Subcutaneous abdominal adipose tissue (tissue), 5 donors: ENCODE data around the gene SUN2.

ENCODE experiments used
- H3K27ac ChIP-seq: one replicate; pipeline ENCODE4 v1.7.0; 2013; ENCODE audit warnings: low read depth, mild to moderate bottlenecking, inconsistent platforms, low read length, moderate library complexity
- H3K27me3 ChIP-seq, 5 donors: one replicate each; pipeline ENCODE4 v1.7.0; 2013; ENCODE audit warnings: low read length in 5 of 5, inconsistent platforms in 1 of 5; ENCODE audit not compliant: control insufficient read depth in 5 of 5, insufficient read depth in 4 of 5
- H3K36me3 ChIP-seq, 5 donors: one replicate each; pipeline ENCODE4 v1.7.0; 2013; ENCODE audit warnings: low read length in 5 of 5; ENCODE audit not compliant: control insufficient read depth in 5 of 5, insufficient read depth in 5 of 5
- H3K4me1 ChIP-seq, 5 donors: one replicate each; pipeline ENCODE4 v1.7.0; 2013; ENCODE audit warnings: low read length in 5 of 5, mild to moderate bottlenecking in 3 of 5, moderate library complexity in 1 of 5; ENCODE audit not compliant: control insufficient read depth in 5 of 5, insufficient read depth in 5 of 5
- H3K4me3 ChIP-seq, 5 donors: one replicate each; pipeline ENCODE4 v1.7.0; 2013; ENCODE audit warnings: low read length in 5 of 5, low read depth in 1 of 5
- H3K9ac ChIP-seq, 5 donors: one replicate each; pipeline ENCODE4 v1.7.0; 2013; ENCODE audit warnings: low read length in 5 of 5, mild to moderate bottlenecking in 4 of 5, moderate library complexity in 3 of 5
- H3K9me3 ChIP-seq, 5 donors: one replicate each; pipeline ENCODE4 v1.7.0; 2013; ENCODE audit warnings: low read length in 5 of 5; ENCODE audit not compliant: control insufficient read depth in 5 of 5
- donor health status: healthy.
- donor health status: healthy.
- donor health status: healthy.
- donor health status: healthy.
- donor health status: healthy.

The SUN2 gene

GRCh38 chr22:38792833-38793232, 37.0 kb upstream of the SUN2 start:
- peak overlapping the region in 4 of 5 donors; percentile 56 to 88 (median 81) for H3K9ac ChIP-seq

GRCh38 chr22:38789606-38790005, 33.8 kb upstream of the SUN2 start:
- Histone ChIP-seq H3K27me3 (no peaks in the 10 kb centered on the region), H3K27ac (no peak overlapping the region), H3K4me1 (peaks cover 7 to 30% (median 26%) of the 10 kb centered on the region in 5 donors), H3K36me3 (peaks cover 0 to 16% (median 8%) of the 10 kb centered on the region in 5 donors), H3K9ac (no peak overlapping the region), H3K4me3 (no peak overlapping the region), H3K9me3 (no peaks in the 10 kb centered on the region)

More at GRCh38 chr22:38792833-38793232, 37.0 kb upstream of the SUN2 start:
- peak overlapping the region; percentile 67 for H3K27ac ChIP-seq
- H3K9me3 ChIP-seq: no peaks in the 10 kb centered on the region
- peaks cover 0 to 14% (median 8%) of the 10 kb centered on the region in 5 donors for H3K36me3 ChIP-seq
- peak overlapping the region; percentile 74 to 95 (median 83) for H3K4me3 ChIP-seq
- peaks cover 7 to 29% (median 24%) of the 10 kb centered on the region in 5 donors for H3K4me1 ChIP-seq
- H3K27me3 ChIP-seq: peaks cover 0 to 6% (median 0%) of the 10 kb centered on the region in 5 donors

GRCh38 chr22:38788846-38789245, 33.0 kb upstream of the SUN2 start:
- peak overlapping the region in 2 of 5 donors; percentile 3 to 38 for H3K9ac ChIP-seq
- peaks cover 5 to 26% (median 22%) of the 10 kb centered on the region in 5 donors for H3K4me1 ChIP-seq
- no peak overlapping the region for H3K4me3 ChIP-seq
- no peaks in the 10 kb centered on the region for H3K27me3 ChIP-seq
- H3K27ac ChIP-seq: peak overlapping the region; percentile 78
- no peaks in the 10 kb centered on the region for H3K9me3 ChIP-seq
- peaks cover 0 to 16% (median 8%) of the 10 kb centered on the region in 5 donors for H3K36me3 ChIP-seq

- Histone ChIP-seq H3K27me3 (no peaks in the 10 kb centered on the region), H3K27ac (peak overlapping the region; percentile 78), H3K9me3 (no peaks in the 10 kb centered on the region), H3K4me3 (peak overlapping the region in 1 of 5 donors; percentile 4), H3K36me3 (peaks cover 0 to 16% (median 8%) of the 10 kb centered on the region in 5 donors), H3K4me1 (peaks cover 4 to 22% (median 18%) of the 10 kb centered on the region in 5 donors), H3K9ac (peak overlapping the region in 3 of 5 donors; percentile 3 to 38 (median 21))
Measured at GRCh38 chr22:38788021-38788816, 32.4 kb upstream of the SUN2 start.

GRCh38 chr22:38786631-38787030, 30.8 kb upstream of the SUN2 start:
- no peak overlapping the region for H3K4me3 ChIP-seq
- H3K36me3 ChIP-seq: peaks cover 0 to 22% (median 8%) of the 10 kb centered on the region in 5 donors
- H3K27ac ChIP-seq: no peak overlapping the region
- peaks cover 3 to 26% (median 24%) of the 10 kb centered on the region in 5 donors for H3K4me1 ChIP-seq
- no peak overlapping the region for H3K9ac ChIP-seq
- no peaks in the 10 kb centered on the region for H3K27me3 ChIP-seq
- no peaks in the 10 kb centered on the region for H3K9me3 ChIP-seq

- Histone ChIP-seq H3K4me3 (no peak overlapping the region), H3K27me3 (no peaks in the 10 kb centered on the region), H3K9me3 (no peaks in the 10 kb centered on the region), H3K36me3 (peaks cover 0 to 26% (median 9%) of the 10 kb centered on the region in 5 donors), H3K4me1 (peaks cover 3 to 32% (median 24%) of the 10 kb centered on the region in 5 donors), H3K9ac (no peak overlapping the region), H3K27ac (no peak overlapping the region)
Measured at GRCh38 chr22:38784856-38785255, 29.1 kb upstream of the SUN2 start.

GRCh38 chr22:38784035-38784434, 28.2 kb upstream of the SUN2 start:
- Histone ChIP-seq H3K27ac (no peak overlapping the region), H3K4me1 (peaks cover 3 to 29% (median 24%) of the 10 kb centered on the region in 5 donors), H3K27me3 (no peaks in the 10 kb centered on the region), H3K9me3 (no peaks in the 10 kb centered on the region), H3K4me3 (no peak overlapping the region), H3K9ac (no peak overlapping the region), H3K36me3 (peaks cover 0 to 30% (median 17%) of the 10 kb centered on the region in 5 donors)

GRCh38 chr22:38783095-38783615, 27.4 kb upstream of the SUN2 start:
- Histone ChIP-seq H3K9ac (peak overlapping the region in 1 of 5 donors; percentile 51), H3K36me3 (peaks cover 0 to 37% (median 23%) of the 10 kb centered on the region in 5 donors), H3K27me3 (no peaks in the 10 kb centered on the region), H3K9me3 (no peaks in the 10 kb centered on the region), H3K4me1 (peaks cover 0 to 21% (median 16%) of the 10 kb centered on the region in 5 donors), H3K4me3 (no peak overlapping the region), H3K27ac (no peak overlapping the region)

GRCh38 chr22:38782402-38783094, 26.8 kb upstream of the SUN2 start:
- H3K4me1 ChIP-seq: peaks cover 0 to 17% (median 11%) of the 10 kb centered on the region in 5 donors
- H3K9me3 ChIP-seq: no peaks in the 10 kb centered on the region
- H3K9ac ChIP-seq: peak overlapping the region in 1 of 5 donors; percentile 54
- H3K4me3 ChIP-seq: no peak overlapping the region
- H3K36me3 ChIP-seq: peaks cover 0 to 43% (median 23%) of the 10 kb centered on the region in 5 donors
- H3K27me3 ChIP-seq: no peaks in the 10 kb centered on the region
- H3K27ac ChIP-seq: no peak overlapping the region
